DND-41 (cell line): ENCODE data around the gene OPRD1.

Experiments
- ATAC-seq: fragments of 200-7000 bp; cut with Tn5 transposase; 3 replicates; pipeline ENCODE4 v1.9.1; 2021; ENCODE audit warnings: low read depth; ENCODE audit not compliant: insufficient read depth
- DNase-seq: peaks from one replicate; pipeline ENCODE4 v3.0.0-alpha.2; 2020
- H2AFZ ChIP-seq: 2 replicates; pipeline ENCODE4 v1.6.0; 2012; ENCODE audit warnings: low read depth, low read length
- H3K27ac ChIP-seq: 2 replicates; pipeline ENCODE4 v1.5.1; 2012; ENCODE audit warnings: low read length, inconsistent platforms
- H3K27me3 ChIP-seq: fragments of 200-600 bp; sonication (generic); 2 replicates; pipeline ENCODE4 v1.6.0; 2012; ENCODE audit warnings: low read length, mild to moderate bottlenecking, inconsistent platforms; ENCODE audit not compliant: insufficient read depth, poor library complexity
- H3K36me3 ChIP-seq: 2 replicates; pipeline ENCODE4 v1.5.1; 2012; ENCODE audit warnings: low read length, inconsistent platforms; ENCODE audit not compliant: insufficient read depth
- H3K4me1 ChIP-seq: 2 replicates; pipeline ENCODE4 v1.5.1; 2012; ENCODE audit warnings: mild to moderate bottlenecking, low read length; ENCODE audit not compliant: insufficient read depth
- H3K4me2 ChIP-seq: 2 replicates; pipeline ENCODE4 v1.6.0; 2012; ENCODE audit warnings: mild to moderate bottlenecking, moderate library complexity, low read length, inconsistent platforms; ENCODE audit not compliant: insufficient read depth
- H3K4me3 ChIP-seq, 2 experiments: fragments of 200-600 bp in 1 of 2; shearing (Covaris generic) in 1 of 2; 2 replicates each; pipeline ENCODE4 v1.5.1; 2012 to 2016; ENCODE audit warnings: inconsistent platforms in 2 of 2, low read length in 2 of 2, mild to moderate bottlenecking in 2 of 2, low read depth in 1 of 2, moderate library complexity in 1 of 2
- H3K79me2 ChIP-seq: 2 replicates; pipeline ENCODE4 v1.6.0; 2012; ENCODE audit warnings: low read length, inconsistent platforms; ENCODE audit not compliant: insufficient read depth
- H3K9ac ChIP-seq: 2 replicates; pipeline ENCODE4 v1.6.0; 2012; ENCODE audit warnings: low read depth, mild to moderate bottlenecking, inconsistent platforms, low read length, moderate library complexity
- H3K9me3 ChIP-seq: 2 replicates; pipeline ENCODE4 v1.5.1; 2012; ENCODE audit warnings: low read length, moderate library complexity, mild to moderate bottlenecking, inconsistent platforms; ENCODE audit not compliant: insufficient read depth, severe bottlenecking
- H4K20me1 ChIP-seq: 2 replicates; pipeline ENCODE4 v1.6.0; 2012; ENCODE audit warnings: low read length; ENCODE audit not compliant: insufficient read depth
- CTCF ChIP-seq: IDR thresholded peaks from 2 replicates; pipeline ENCODE4 v1.5.1; 2012; ENCODE audit warnings: borderline replicate concordance, low read length, moderate library complexity, mild to moderate bottlenecking; ENCODE audit not compliant: poor library complexity, severe bottlenecking; ENCODE audit errors: extremely low read depth
- EZH2 ChIP-seq: IDR thresholded peaks from 3 replicates; pipeline ENCODE4 v1.6.1; 2012; ENCODE audit warnings: borderline replicate concordance, low read depth, mild to moderate bottlenecking, moderate library complexity, low read length, inconsistent platforms; ENCODE audit not compliant: severe bottlenecking

The OPRD1 gene

GRCh38 chr1:28890435-28890834, 78.5 kb downstream of the OPRD1 start:
- H3K4me3 ChIP-seq, result no peak overlapping the region
- H3K27me3 ChIP-seq, result no peaks in the 10 kb centered on the region
- H3K79me2 ChIP-seq, result no peaks in the 10 kb centered on the region
- no peaks in the 10 kb centered on the region for H3K36me3 ChIP-seq
- peaks cover 27% of the 10 kb centered on the region for H3K4me1 ChIP-seq
- H3K27ac ChIP-seq, result no peak overlapping the region
- no peaks in the 10 kb centered on the region for H3K9me3 ChIP-seq
- TF ChIP-seq EZH2 (no peak), CTCF (no peak)
- H2AFZ ChIP-seq, result no peak overlapping the region
- DNase-seq, result no peak
- H3K9ac ChIP-seq, result no peak overlapping the region
- ATAC-seq, result no peak
- H4K20me1 ChIP-seq, result 0 out of 2 replicates have a peak, but pooled peaks cover 5% of the 10 kb centered on the region
- H3K4me2 ChIP-seq, result no peak overlapping the region

GRCh38 chr1:28890836-28891235, 78.9 kb downstream of the OPRD1 start:
- ATAC-seq, result no peak

GRCh38 chr1:28891256-28891655, 79.3 kb downstream of the OPRD1 start:
- 0 out of 2 replicates have a peak, but pooled peaks cover 5% of the 10 kb centered on the region for H4K20me1 ChIP-seq
- no peaks in the 10 kb centered on the region for H3K27me3 ChIP-seq
- H3K4me2 ChIP-seq, result no peak overlapping the region
- TF ChIP-seq EZH2 (no peak), CTCF (no peak)
- no peak overlapping the region for H3K27ac ChIP-seq
- no peak overlapping the region for H3K9ac ChIP-seq
- peaks cover 21% of the 10 kb centered on the region for H3K4me1 ChIP-seq
- no peak for DNase-seq
- no peaks in the 10 kb centered on the region for H3K36me3 ChIP-seq
- no peak for ATAC-seq
- H3K9me3 ChIP-seq, result no peaks in the 10 kb centered on the region
- H2AFZ ChIP-seq, result no peak overlapping the region
- H3K4me3 ChIP-seq, result no peak overlapping the region
- no peaks in the 10 kb centered on the region for H3K79me2 ChIP-seq

More at GRCh38 chr1:28890836-28891235, 78.9 kb downstream of the OPRD1 start:
- no peak overlapping the region for H2AFZ ChIP-seq
- 0 out of 2 replicates have a peak, but pooled peaks cover 5% of the 10 kb centered on the region for H4K20me1 ChIP-seq
- no peak overlapping the region for H3K4me2 ChIP-seq
- no peaks in the 10 kb centered on the region for H3K79me2 ChIP-seq
- H3K27me3 ChIP-seq, result no peaks in the 10 kb centered on the region
- H3K9me3 ChIP-seq, result no peaks in the 10 kb centered on the region
- H3K27ac ChIP-seq, result no peak overlapping the region
- TF ChIP-seq EZH2 (no peak), CTCF (no peak)
- no peak overlapping the region for H3K9ac ChIP-seq
- H3K4me3 ChIP-seq, result no peak overlapping the region
- H3K4me1 ChIP-seq, result peaks cover 24% of the 10 kb centered on the region
- H3K36me3 ChIP-seq, result no peaks in the 10 kb centered on the region
- DNase-seq, result no peak
